ENCODE results near the gene WDR45B.
A peak's percentile ranks its signal among the peaks of the same experiment; 100 is the strongest.

The WDR45B gene

GRCh38 chr17:82600731-82601446, 47.4 kb downstream of the WDR45B start:
- DNase-seq (ENCODE audit: low spot score): no peak

GRCh38 chr17:82599674-82600661, 48.3 kb downstream of the WDR45B start:
- DNase-seq (ENCODE audit: low spot score): no peak

DNA sequence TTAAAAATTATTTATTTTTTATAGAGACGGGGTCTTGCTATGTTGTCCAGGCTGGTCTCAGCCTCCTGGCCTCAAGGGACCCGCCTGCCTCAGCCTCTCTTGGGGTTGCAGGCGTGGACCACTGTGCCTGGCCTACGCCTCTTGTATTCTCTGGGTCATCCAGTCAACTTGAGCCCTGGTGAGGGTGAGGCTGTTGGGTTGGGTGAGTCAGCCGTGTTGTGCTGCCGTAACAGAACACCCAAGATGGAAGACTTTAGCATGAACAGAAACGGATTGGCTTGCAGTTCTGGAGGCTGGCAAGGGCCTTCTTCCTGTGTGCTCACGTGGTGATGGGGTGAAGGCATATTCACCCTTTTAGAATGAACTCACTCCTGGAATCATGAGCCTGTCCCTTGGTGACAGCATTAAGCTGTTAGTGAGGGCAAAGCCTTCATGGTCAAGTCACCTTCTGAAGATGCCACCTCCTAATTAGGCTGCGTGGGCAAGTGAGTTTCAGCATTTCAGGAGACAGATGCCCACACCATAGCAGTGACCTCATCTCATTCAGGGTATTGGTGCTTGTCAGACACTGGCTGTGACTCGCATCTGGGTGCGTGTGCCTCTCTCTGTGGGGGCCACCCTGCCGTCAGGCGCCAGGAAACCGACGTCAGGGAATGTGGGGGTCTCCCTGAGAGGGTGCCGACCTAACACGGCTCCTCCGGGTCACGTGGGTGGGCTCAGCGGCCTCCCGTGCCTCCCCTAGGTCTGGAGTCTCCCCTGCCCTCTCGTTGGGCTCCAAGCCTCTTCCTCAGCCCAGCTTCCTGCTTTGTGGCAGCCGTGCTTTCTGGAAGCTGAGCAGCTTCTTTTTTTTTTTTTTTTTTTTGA, 49.8 kb downstream of the WDR45B start:
- no peak for DNase-seq (ENCODE audit: low spot score)

GRCh38 chr17:82596837-82597672, 51.2 kb downstream of the WDR45B start:
- DNase-seq (ENCODE audit: low spot score): no peak

DNA sequence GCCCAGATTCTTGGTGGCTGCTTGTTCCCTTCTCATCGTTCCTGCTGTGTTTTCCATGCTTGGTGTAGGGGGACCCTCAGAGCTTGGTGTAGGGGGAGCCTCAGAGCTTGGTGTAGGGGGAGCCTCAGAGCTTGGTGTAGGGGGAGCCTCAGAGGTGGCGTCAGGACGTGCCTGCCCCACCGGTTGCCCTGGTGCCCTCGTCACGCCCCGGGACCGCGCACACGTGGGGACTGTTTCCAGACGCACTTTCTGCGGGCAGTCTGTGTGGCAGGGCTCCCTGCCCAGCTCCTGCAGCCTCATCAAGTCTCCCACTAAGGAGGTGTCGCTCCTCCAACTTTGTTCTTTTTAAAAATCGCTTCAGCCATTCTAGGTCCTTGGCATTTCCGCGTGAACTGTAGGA, 51.9 kb downstream of the WDR45B start:
- DNase-seq (ENCODE audit: low spot score): no peak

DNA sequence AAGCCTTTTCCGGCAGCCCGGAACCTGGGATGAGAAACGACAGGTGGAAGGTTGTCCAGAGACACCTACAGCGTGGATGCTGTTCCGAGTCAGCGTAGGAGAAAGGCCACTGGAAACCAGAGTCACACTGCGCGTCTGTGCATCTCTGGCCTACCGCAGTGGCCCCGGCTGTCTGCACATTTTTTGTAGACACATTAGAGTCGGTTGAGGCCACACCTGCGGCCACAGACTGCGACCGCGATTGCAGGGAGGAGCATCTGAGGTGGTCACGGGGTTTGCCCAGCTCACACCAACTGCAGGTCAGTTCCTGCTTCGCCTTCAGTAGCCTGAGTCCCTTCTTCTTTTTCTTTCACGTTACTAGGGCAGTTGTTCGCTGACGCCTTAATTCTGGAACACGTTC, 52.4 kb downstream of the WDR45B start:
- DNase-seq (ENCODE audit: low spot score): no peak

- DNase-seq (ENCODE audit: low spot score): no peak
Measured at GRCh38 chr17:82594571-82594970, 53.7 kb downstream of the WDR45B start.

- DNase-seq (ENCODE audit: low spot score): no peak
Measured at GRCh38 chr17:82593590-82594087, 54.6 kb downstream of the WDR45B start.

GRCh38 chr17:82592767-82593589, 55.3 kb downstream of the WDR45B start:
- DNase-seq (ENCODE audit: low spot score): peak; percentile 94

DNA sequence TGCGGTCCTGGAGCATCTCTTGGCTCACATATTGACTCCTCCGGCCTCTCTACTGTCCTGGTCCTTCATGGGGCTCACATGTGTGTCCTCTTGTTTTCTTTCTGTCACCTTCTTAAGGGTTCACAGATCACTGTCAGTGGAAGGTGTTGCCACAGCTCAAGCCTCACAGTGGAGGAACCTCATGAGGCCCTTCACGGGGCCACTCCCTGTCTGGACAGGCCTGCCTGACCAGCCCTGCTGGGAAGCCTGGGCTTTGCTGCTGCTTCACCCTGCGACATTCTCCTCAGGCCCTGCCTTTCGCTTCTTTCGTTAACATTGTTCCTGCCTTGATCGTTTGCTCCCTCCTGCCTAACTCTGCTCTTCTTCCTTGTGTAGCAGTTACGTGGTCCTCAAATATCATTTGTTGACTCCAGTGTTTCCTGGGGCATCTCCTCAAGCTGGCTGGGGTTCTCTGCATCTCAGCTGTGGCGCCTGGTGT, 55.9 kb downstream of the WDR45B start:
- DNase-seq (ENCODE audit: low spot score): no peak

DNA sequence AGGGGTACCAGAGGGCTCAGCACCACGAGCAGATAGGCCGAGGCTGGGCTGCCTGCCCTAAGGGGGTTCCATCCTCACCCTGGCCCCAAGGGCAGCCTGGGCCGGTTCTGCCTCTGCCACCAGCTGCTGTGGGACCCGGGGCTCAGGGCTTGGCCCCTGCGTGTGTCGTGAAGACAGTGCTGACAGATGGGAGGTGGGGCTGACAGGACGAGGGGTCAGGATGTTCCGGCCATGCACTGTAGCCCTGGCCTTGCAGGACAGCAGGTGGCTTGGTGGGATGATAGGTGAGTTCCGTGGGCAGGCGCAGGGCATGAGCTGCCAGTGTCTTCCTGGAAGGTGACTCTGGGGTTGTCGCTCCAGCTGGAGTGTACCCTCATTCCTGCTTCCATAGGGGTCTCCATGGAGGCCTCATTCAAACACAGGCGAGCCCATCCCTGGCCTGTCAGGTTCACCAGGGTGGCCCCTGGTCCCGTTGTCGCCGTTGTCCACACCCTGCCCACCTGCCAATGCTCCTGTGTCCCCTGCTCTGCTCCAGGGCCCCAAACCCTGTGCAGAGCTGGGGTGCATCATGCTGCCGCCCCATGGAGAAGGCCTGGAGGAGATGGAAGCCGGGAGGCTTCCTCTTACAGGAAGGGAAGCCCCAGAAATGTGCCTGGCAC, 57.2 kb downstream of the WDR45B start:
- no peak for DNase-seq (ENCODE audit: low spot score)

- no peak for DNase-seq (ENCODE audit: low spot score)
Measured at GRCh38 chr17:82590216-82590615, 58.0 kb downstream of the WDR45B start.

GRCh38 chr17:82589851-82590180, 58.4 kb downstream of the WDR45B start:
- DNase-seq (ENCODE audit: low spot score): no peak

GRCh38 chr17:82588266-82589175, 59.7 kb downstream of the WDR45B start:
- no peak for DNase-seq (ENCODE audit: low spot score)

- no peak for DNase-seq (ENCODE audit: low spot score)
Measured at GRCh38 chr17:82587234-82588086, 60.8 kb downstream of the WDR45B start.

- DNase-seq (ENCODE audit: low spot score): no peak
Measured at GRCh38 chr17:82586576-82587233, 61.5 kb downstream of the WDR45B start.
